Measurements from ENCODE around the gene LCN1. TPM values are rescaled to one million over a fixed set of nuclear protein-coding genes. Genes with fewer than 3 reads are reported as not detected.

LCN1 gene
- polyA plus RNA-seq, 1 donor (not counting 4 experiments of a cell fraction or from before 2014, with no cell fraction given): not detected

GRCh38 chr9:135506327-135507103 is 14.7 kb upstream of the LCN1 start:
- no peak overlapping the region for H3K27ac ChIP-seq (ENCODE audit: control insufficient read depth, insufficient read depth, low read length)
- peaks cover 14% of the 10 kb centered on the region for H3K4me1 ChIP-seq (ENCODE audit: control insufficient read depth, extremely low read depth, insufficient read depth, low read length)
- H3K9me1 ChIP-seq (ENCODE audit: control insufficient read depth, extremely low read depth, insufficient read depth, low read length): no peaks in the 10 kb centered on the region
- no peak overlapping the region for H3K4me3 ChIP-seq (ENCODE audit: control insufficient read depth in 2 of 3, extremely low read depth in 1 of 3, insufficient read depth in 2 of 3, low read depth in 1 of 3, low read length in 3 of 3)
- H3K36me3 ChIP-seq (ENCODE audit: control insufficient read depth in 2 of 2, extremely low read depth in 1 of 2, insufficient read depth in 2 of 2, low read length in 2 of 2): peaks cover 21 to 24% of the 10 kb centered on the region in 2 experiments
- H3K9ac ChIP-seq (ENCODE audit: control insufficient read depth, extremely low read depth, insufficient read depth, low read length): no peak overlapping the region
- TF ChIP-seq CTCF (optimal IDR thresholded peaks at IDR 0.05 in 1 of 3, IDR thresholded peaks at IDR 0.05 in 1 of 3, conservative IDR thresholded peaks at IDR 0.05 in 1 of 3; ENCODE audit: extremely low read depth in 1 of 3, insufficient read depth in 2 of 3, low read length in 3 of 3) (no peak), EZH2 (IDR thresholded peaks at IDR 0.05; ENCODE audit: low read length) (no peak)
- dilution Hi-C loops (cut with MboI; ENCODE audit: extremely low pct_ligation_motif_present, low sequenced_read_pairs): no loop called here
- peaks cover 21% of the 10 kb centered on the region for H3K79me2 ChIP-seq (ENCODE audit: control insufficient read depth, insufficient read depth, low read length)
- FAIRE-seq (no peak), DNase-seq (ENCODE audit: low read depth, low spot score) (no peak)
- H3K4me2 ChIP-seq (ENCODE audit: control insufficient read depth, extremely low read depth, insufficient read depth, low read depth, low read length): no peak overlapping the region
- H3K9me3 ChIP-seq (ENCODE audit: control insufficient read depth, low read depth, low read length): no peaks in the 10 kb centered on the region
- no peak overlapping the region for H2AFZ ChIP-seq (ENCODE audit: control insufficient read depth, low read length)
- H4K20me1 ChIP-seq (ENCODE audit: control insufficient read depth, extremely low read depth, insufficient read depth, low read length): peaks cover 5% of the 10 kb centered on the region
- H3K27me3 ChIP-seq (ENCODE audit: control insufficient read depth, extremely low read depth, insufficient read depth, low read length): no peaks in the 10 kb centered on the region

GRCh38 chr9:135507104-135508035 is 13.9 kb upstream of the LCN1 start:
- FAIRE-seq (no peak), DNase-seq (ENCODE audit: low read depth, low spot score) (no peak)
- H3K4me2 ChIP-seq (ENCODE audit: control insufficient read depth, extremely low read depth, insufficient read depth, low read depth, low read length): no peak overlapping the region
- no peaks in the 10 kb centered on the region for H3K27me3 ChIP-seq (ENCODE audit: control insufficient read depth, extremely low read depth, insufficient read depth, low read length)
- no peak overlapping the region for H3K4me3 ChIP-seq (ENCODE audit: control insufficient read depth in 2 of 3, extremely low read depth in 1 of 3, insufficient read depth in 2 of 3, low read depth in 1 of 3, low read length in 3 of 3)
- H3K36me3 ChIP-seq (ENCODE audit: control insufficient read depth in 2 of 2, extremely low read depth in 1 of 2, insufficient read depth in 2 of 2, low read length in 2 of 2): peaks cover 21 to 22% of the 10 kb centered on the region in 2 experiments
- no peaks in the 10 kb centered on the region for H3K9me3 ChIP-seq (ENCODE audit: control insufficient read depth, low read depth, low read length)
- no peak overlapping the region for H3K27ac ChIP-seq (ENCODE audit: control insufficient read depth, insufficient read depth, low read length)
- peaks cover 13% of the 10 kb centered on the region for H3K79me2 ChIP-seq (ENCODE audit: control insufficient read depth, insufficient read depth, low read length)
- H2AFZ ChIP-seq (ENCODE audit: control insufficient read depth, low read length): no peak overlapping the region
- no peak for TF ChIP-seq CTCF (optimal IDR thresholded peaks at IDR 0.05 in 1 of 3, IDR thresholded peaks at IDR 0.05 in 1 of 3, conservative IDR thresholded peaks at IDR 0.05 in 1 of 3; ENCODE audit: extremely low read depth in 1 of 3, insufficient read depth in 2 of 3, low read length in 3 of 3)
- no peak for TF ChIP-seq EZH2 (IDR thresholded peaks at IDR 0.05; ENCODE audit: low read length)
- H3K9ac ChIP-seq (ENCODE audit: control insufficient read depth, extremely low read depth, insufficient read depth, low read length): no peak overlapping the region
- peaks cover 13% of the 10 kb centered on the region for H3K4me1 ChIP-seq (ENCODE audit: control insufficient read depth, extremely low read depth, insufficient read depth, low read length)
- dilution Hi-C loops (cut with MboI; ENCODE audit: extremely low pct_ligation_motif_present, low sequenced_read_pairs): no loop called here
- no peaks in the 10 kb centered on the region for H3K9me1 ChIP-seq (ENCODE audit: control insufficient read depth, extremely low read depth, insufficient read depth, low read length)
- peaks cover 5% of the 10 kb centered on the region for H4K20me1 ChIP-seq (ENCODE audit: control insufficient read depth, extremely low read depth, insufficient read depth, low read length)
